Measurements from ENCODE around the gene SCN9A.
"Not testable (repeated sequence)": the region's sequence is repeated elsewhere in the genome, so short reads cannot be mapped to it uniquely, and the experiment has no call there.

Gene SCN9A

GRCh38 chr2:166375736-166376487, at the start of gene SCN9A:
Gene SCN9A (minus strand): TSS chr2:166375944. CDS start chr2:166311756, 64,188 bp downstream.
- H3K4me1 ChIP-seq (ENCODE audit: control insufficient read depth, insufficient read depth, low read length): peaks cover 4% of the 10 kb centered on the region
- no peaks in the 10 kb centered on the region for H3K9me3 ChIP-seq (ENCODE audit: control insufficient read depth, low read length)
- H3K4me3 ChIP-seq (ENCODE audit: low read length): peak within 1 kb of the TSS; percentile 38
- H3K36me3 ChIP-seq (ENCODE audit: control insufficient read depth, insufficient read depth, low read length): no peaks in the 10 kb centered on the region
- H3K9ac ChIP-seq (ENCODE audit: low read length): peak within 1 kb of the TSS; percentile 45
- H3K27me3 ChIP-seq (ENCODE audit: control insufficient read depth, insufficient read depth, low read length): no peaks in the 10 kb centered on the region

- H3K9ac ChIP-seq (ENCODE audit: low read length): no peak overlapping the region
- no peaks in the 10 kb centered on the region for H3K36me3 ChIP-seq (ENCODE audit: control insufficient read depth, insufficient read depth, low read length)
- no peaks in the 10 kb centered on the region for H3K27me3 ChIP-seq (ENCODE audit: control insufficient read depth, insufficient read depth, low read length)
- no peaks in the 10 kb centered on the region for H3K4me1 ChIP-seq (ENCODE audit: control insufficient read depth, insufficient read depth, low read length)
- no peaks in the 10 kb centered on the region for H3K9me3 ChIP-seq (ENCODE audit: control insufficient read depth, low read length)
- no peak overlapping the region for H3K4me3 ChIP-seq (ENCODE audit: low read length)
Observed at GRCh38 chr2:166424841-166425240, 49.1 kb upstream of the SCN9A start.

DNA sequence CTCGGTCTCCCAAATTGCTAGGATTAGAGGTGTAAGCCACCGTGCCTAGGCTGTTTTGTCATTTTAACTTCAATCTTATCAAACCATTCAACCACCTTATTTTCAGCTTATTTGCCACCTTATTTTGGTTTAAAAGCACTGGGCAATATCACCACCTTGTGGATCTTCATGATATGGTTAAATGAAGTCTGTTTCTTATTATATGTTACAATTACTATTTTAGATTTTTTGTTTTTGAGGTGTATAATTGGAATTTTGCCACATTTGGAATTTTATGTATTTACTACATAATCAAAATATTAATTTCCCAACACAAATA, 43.8 kb upstream of the SCN9A start:
- Histone ChIP-seq H3K9me3 (ENCODE audit: control insufficient read depth, low read length) (no peaks in the 10 kb centered on the region), H3K9ac (ENCODE audit: low read length) (no peak overlapping the region), H3K4me3 (ENCODE audit: low read length) (no peak overlapping the region), H3K4me1 (ENCODE audit: control insufficient read depth, insufficient read depth, low read length) (no peaks in the 10 kb centered on the region), H3K27me3 (ENCODE audit: control insufficient read depth, insufficient read depth, low read length) (no peaks in the 10 kb centered on the region), H3K36me3 (ENCODE audit: control insufficient read depth, insufficient read depth, low read length) (no peaks in the 10 kb centered on the region)

- Histone ChIP-seq H3K4me1 (ENCODE audit: control insufficient read depth, insufficient read depth, low read length) (no peaks in the 10 kb centered on the region), H3K27me3 (ENCODE audit: control insufficient read depth, insufficient read depth, low read length) (no peaks in the 10 kb centered on the region), H3K4me3 (ENCODE audit: low read length) (no peak overlapping the region), H3K9ac (ENCODE audit: low read length) (no peak overlapping the region), H3K36me3 (ENCODE audit: control insufficient read depth, insufficient read depth, low read length) (no peaks in the 10 kb centered on the region), H3K9me3 (ENCODE audit: control insufficient read depth, low read length) (no peaks in the 10 kb centered on the region)
Observed at GRCh38 chr2:166418853-166419615, 43.3 kb upstream of the SCN9A start.

DNA sequence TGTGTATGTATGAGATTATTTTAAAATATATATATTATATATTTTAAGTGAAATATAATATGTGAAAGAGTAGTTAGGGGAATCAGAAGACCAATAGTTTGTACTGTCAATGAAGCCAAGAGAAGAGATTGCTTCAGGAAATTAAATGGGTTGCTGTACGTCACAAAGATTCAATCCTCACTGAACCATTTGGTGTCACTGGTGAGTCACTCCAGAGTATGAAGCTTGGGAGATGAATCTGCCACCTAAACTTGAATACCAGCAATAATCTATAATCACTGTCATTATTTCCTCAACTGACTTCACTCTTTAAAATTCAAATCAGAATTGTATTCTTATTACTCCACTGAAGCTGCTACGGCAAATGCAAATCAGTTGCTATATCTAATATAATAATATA, 41.9 kb upstream of the SCN9A start:
- H3K9me3 ChIP-seq (ENCODE audit: control insufficient read depth, low read length): no peaks in the 10 kb centered on the region
- no peaks in the 10 kb centered on the region for H3K27me3 ChIP-seq (ENCODE audit: control insufficient read depth, insufficient read depth, low read length)
- H3K4me3 ChIP-seq (ENCODE audit: low read length): no peak overlapping the region
- no peaks in the 10 kb centered on the region for H3K36me3 ChIP-seq (ENCODE audit: control insufficient read depth, insufficient read depth, low read length)
- H3K4me1 ChIP-seq (ENCODE audit: control insufficient read depth, insufficient read depth, low read length): no peaks in the 10 kb centered on the region
- H3K9ac ChIP-seq (ENCODE audit: low read length): no peak overlapping the region

- no peak overlapping the region for H3K9ac ChIP-seq (ENCODE audit: low read length)
- no peaks in the 10 kb centered on the region for H3K36me3 ChIP-seq (ENCODE audit: control insufficient read depth, insufficient read depth, low read length)
- H3K4me1 ChIP-seq (ENCODE audit: control insufficient read depth, insufficient read depth, low read length): no peaks in the 10 kb centered on the region
- H3K9me3 ChIP-seq (ENCODE audit: control insufficient read depth, low read length): no peaks in the 10 kb centered on the region
- no peak overlapping the region for H3K4me3 ChIP-seq (ENCODE audit: low read length)
- no peaks in the 10 kb centered on the region for H3K27me3 ChIP-seq (ENCODE audit: control insufficient read depth, insufficient read depth, low read length)
Observed at GRCh38 chr2:166413255-166413654, 37.5 kb upstream of the SCN9A start.

GRCh38 chr2:166411473-166412230, 35.9 kb upstream of the SCN9A start:
- Histone ChIP-seq H3K27me3 (ENCODE audit: control insufficient read depth, insufficient read depth, low read length) (no peaks in the 10 kb centered on the region), H3K36me3 (ENCODE audit: control insufficient read depth, insufficient read depth, low read length) (no peaks in the 10 kb centered on the region), H3K9ac (ENCODE audit: low read length) (no peak overlapping the region), H3K4me3 (ENCODE audit: low read length) (no peak overlapping the region), H3K9me3 (ENCODE audit: control insufficient read depth, low read length) (no peaks in the 10 kb centered on the region), H3K4me1 (ENCODE audit: control insufficient read depth, insufficient read depth, low read length) (no peaks in the 10 kb centered on the region)

DNA sequence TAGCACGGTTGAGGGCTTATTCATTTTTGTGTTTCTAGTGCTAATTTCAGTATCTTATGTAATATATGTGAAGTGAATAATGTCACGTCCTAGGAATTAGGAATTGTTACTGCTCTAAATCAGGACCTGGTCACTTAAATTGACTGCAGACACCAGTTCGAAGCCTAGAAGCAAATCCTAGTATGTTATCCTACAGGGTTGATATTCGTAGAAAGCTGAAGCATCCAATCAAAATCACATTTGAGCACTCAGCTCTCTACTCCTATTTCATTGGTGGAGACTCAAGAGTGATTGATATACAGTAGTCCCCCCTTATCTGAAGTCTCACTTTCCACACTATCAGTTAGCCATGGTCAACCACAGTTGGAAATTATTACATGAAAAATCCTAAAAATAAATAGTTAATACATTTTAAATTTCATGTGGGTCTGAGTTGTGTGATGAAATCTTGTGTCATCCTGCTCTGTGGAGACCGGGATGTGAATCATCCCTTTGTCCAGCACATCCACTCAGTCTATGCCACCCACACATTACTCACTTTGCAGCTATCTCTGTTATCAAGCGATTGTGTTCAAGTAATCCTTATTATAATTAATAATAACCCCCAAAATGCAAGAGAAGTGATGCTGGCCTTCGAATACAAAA, 35.2 kb upstream of the SCN9A start:
- Histone ChIP-seq H3K9ac (ENCODE audit: low read length) (no peak overlapping the region), H3K36me3 (ENCODE audit: control insufficient read depth, insufficient read depth, low read length) (no peaks in the 10 kb centered on the region), H3K27me3 (ENCODE audit: control insufficient read depth, insufficient read depth, low read length) (no peaks in the 10 kb centered on the region), H3K4me1 (ENCODE audit: control insufficient read depth, insufficient read depth, low read length) (no peaks in the 10 kb centered on the region), H3K4me3 (ENCODE audit: low read length) (no peak overlapping the region), H3K9me3 (ENCODE audit: control insufficient read depth, low read length) (no peaks in the 10 kb centered on the region)

GRCh38 chr2:166407746-166408145, 32.0 kb upstream of the SCN9A start:
- H3K27me3 ChIP-seq (ENCODE audit: control insufficient read depth, insufficient read depth, low read length); H3K9me3 ChIP-seq (ENCODE audit: control insufficient read depth, low read length); H3K4me1 ChIP-seq (ENCODE audit: control insufficient read depth, insufficient read depth, low read length); H3K4me3 ChIP-seq (ENCODE audit: low read length); H3K36me3 ChIP-seq (ENCODE audit: control insufficient read depth, insufficient read depth, low read length); H3K9ac ChIP-seq (ENCODE audit: low read length): not testable (repeated sequence)

DNA sequence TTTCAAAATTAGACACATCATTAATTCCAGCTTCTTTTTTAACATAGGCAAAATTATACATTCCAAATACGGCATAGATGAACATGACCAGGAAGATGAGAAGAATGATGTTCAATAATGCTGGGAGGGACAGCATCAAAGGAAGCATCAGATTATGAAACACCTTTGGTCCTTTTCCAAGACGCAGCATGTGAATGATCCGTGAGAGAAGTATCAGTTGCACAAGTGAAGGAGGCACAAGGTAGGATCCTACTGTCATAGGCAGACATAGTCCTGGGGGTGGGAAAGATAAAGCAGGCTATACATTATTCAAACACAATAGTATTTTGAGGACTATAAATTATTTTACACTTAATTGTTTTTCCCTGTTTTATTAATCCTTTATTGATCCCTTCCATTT, 30.6 kb upstream of the SCN9A start:
- no peaks in the 10 kb centered on the region for H3K9me3 ChIP-seq (ENCODE audit: control insufficient read depth, low read length)
- no peaks in the 10 kb centered on the region for H3K36me3 ChIP-seq (ENCODE audit: control insufficient read depth, insufficient read depth, low read length)
- no peaks in the 10 kb centered on the region for H3K27me3 ChIP-seq (ENCODE audit: control insufficient read depth, insufficient read depth, low read length)
- no peak overlapping the region for H3K9ac ChIP-seq (ENCODE audit: low read length)
- H3K4me3 ChIP-seq (ENCODE audit: low read length): no peak overlapping the region
- H3K4me1 ChIP-seq (ENCODE audit: control insufficient read depth, insufficient read depth, low read length): no peaks in the 10 kb centered on the region

- H3K9me3 ChIP-seq (ENCODE audit: control insufficient read depth, low read length): no peaks in the 10 kb centered on the region
- no peak overlapping the region for H3K4me3 ChIP-seq (ENCODE audit: low read length)
- no peaks in the 10 kb centered on the region for H3K27me3 ChIP-seq (ENCODE audit: control insufficient read depth, insufficient read depth, low read length)
- no peaks in the 10 kb centered on the region for H3K4me1 ChIP-seq (ENCODE audit: control insufficient read depth, insufficient read depth, low read length)
- no peaks in the 10 kb centered on the region for H3K36me3 ChIP-seq (ENCODE audit: control insufficient read depth, insufficient read depth, low read length)
- no peak overlapping the region for H3K9ac ChIP-seq (ENCODE audit: low read length)
Observed at GRCh38 chr2:166405569-166405926, 29.8 kb upstream of the SCN9A start.
